ENCODE data around the gene TTC23L.

TTC23L gene

GRCh38 chr5:34833976-34834793 is 4.8 kb upstream of the TTC23L start:
- DNase-seq, result no peak

GRCh38 chr5:34834794-34835089 is 4.2 kb upstream of the TTC23L start:
- no peak for DNase-seq

- no peak for DNase-seq
Measured at GRCh38 chr5:34835664-34836063, 3.3 kb upstream of the TTC23L start.

GRCh38 chr5:34841816-34842215 is 2.9 kb downstream of the TTC23L start:
- no peak for DNase-seq

GRCh38 chr5:34842554-34842953 is 3.6 kb downstream of the TTC23L start:
- no peak for DNase-seq

GRCh38 chr5:34843497-34843896 is 4.5 kb downstream of the TTC23L start:
- no peak for DNase-seq

GRCh38 chr5:34844106-34844505 is 5.1 kb downstream of the TTC23L start:
- DNase-seq, result no peak

- DNase-seq, result no peak
Measured at GRCh38 chr5:34844999-34845398, 6.0 kb downstream of the TTC23L start.

- no peak for DNase-seq
Measured at GRCh38 chr5:34847056-34847455, 8.1 kb downstream of the TTC23L start.

- DNase-seq, result no peak
Measured at GRCh38 chr5:34847552-34847951, 8.6 kb downstream of the TTC23L start.

GRCh38 chr5:34848230-34848629 is 9.3 kb downstream of the TTC23L start:
- no peak for DNase-seq

- no peak for DNase-seq
Measured at GRCh38 chr5:34849253-34849652, 10.3 kb downstream of the TTC23L start.

GRCh38 chr5:34854459-34855174 is 15.7 kb downstream of the TTC23L start:
- no peak for DNase-seq

GRCh38 chr5:34857161-34857560 is 18.2 kb downstream of the TTC23L start:
- no peak for DNase-seq

- no peak for DNase-seq
Measured at GRCh38 chr5:34857894-34858293, 18.9 kb downstream of the TTC23L start.

GRCh38 chr5:34858790-34859189 is 19.8 kb downstream of the TTC23L start:
- DNase-seq, result no peak

- DNase-seq, result no peak
Measured at GRCh38 chr5:34859253-34859652, 20.3 kb downstream of the TTC23L start.

- no peak for DNase-seq
Measured at GRCh38 chr5:34863946-34864345, 25.0 kb downstream of the TTC23L start.

GRCh38 chr5:34865091-34865490 is 26.1 kb downstream of the TTC23L start:
- no peak for DNase-seq

- no peak for DNase-seq
Measured at GRCh38 chr5:34866989-34867471, 28.1 kb downstream of the TTC23L start.

GRCh38 chr5:34867660-34868059 is 28.7 kb downstream of the TTC23L start:
- no peak for DNase-seq

- no peak for DNase-seq
Measured at GRCh38 chr5:34868791-34869190, 29.8 kb downstream of the TTC23L start.

- DNase-seq, result no peak
Measured at GRCh38 chr5:34869256-34869655, 30.3 kb downstream of the TTC23L start.

GRCh38 chr5:34870382-34870781 is 31.4 kb downstream of the TTC23L start:
- DNase-seq, result no peak

- no peak for DNase-seq
Measured at GRCh38 chr5:34876275-34876674, 37.3 kb downstream of the TTC23L start.

Data from CD4-positive, alpha-beta T cell treated with Interferon gamma for 1 hour (primary cell).